Measurements from ENCODE around the gene CH25H.
"Not testable (repeated sequence)": the region's sequence is repeated elsewhere in the genome, so short reads cannot be mapped to it uniquely, and the experiment has no call there.

The CH25H gene

DNA sequence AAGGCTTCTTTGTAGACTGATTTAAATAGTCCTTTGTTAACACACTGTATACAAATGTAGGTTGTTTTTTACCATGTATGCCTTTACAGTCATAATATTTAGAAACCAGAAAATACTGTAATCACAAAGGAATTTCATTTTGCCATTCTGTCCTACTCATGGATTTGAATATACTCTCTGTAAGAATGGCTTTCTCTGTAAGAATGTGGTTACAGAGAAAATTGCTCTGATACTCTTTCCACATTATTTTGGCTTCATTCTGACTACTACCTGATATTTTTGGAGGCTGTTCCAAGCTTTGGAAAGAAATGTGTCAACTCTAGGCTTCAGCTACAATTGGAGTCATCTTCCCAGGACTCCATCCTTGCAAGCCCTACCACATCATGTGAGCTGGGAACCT lies 23.5 kb downstream of the CH25H start:
- TF ChIP-seq, protein P1, sequence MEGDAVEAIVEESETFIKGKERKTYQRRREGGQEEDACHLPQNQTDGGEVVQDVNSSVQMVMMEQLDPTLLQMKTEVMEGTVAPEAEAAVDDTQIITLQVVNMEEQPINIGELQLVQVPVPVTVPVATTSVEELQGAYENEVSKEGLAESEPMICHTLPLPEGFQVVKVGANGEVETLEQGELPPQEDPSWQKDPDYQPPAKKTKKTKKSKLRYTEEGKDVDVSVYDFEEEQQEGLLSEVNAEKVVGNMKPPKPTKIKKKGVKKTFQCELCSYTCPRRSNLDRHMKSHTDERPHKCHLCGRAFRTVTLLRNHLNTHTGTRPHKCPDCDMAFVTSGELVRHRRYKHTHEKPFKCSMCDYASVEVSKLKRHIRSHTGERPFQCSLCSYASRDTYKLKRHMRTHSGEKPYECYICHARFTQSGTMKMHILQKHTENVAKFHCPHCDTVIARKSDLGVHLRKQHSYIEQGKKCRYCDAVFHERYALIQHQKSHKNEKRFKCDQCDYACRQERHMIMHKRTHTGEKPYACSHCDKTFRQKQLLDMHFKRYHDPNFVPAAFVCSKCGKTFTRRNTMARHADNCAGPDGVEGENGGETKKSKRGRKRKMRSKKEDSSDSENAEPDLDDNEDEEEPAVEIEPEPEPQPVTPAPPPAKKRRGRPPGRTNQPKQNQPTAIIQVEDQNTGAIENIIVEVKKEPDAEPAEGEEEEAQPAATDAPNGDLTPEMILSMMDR (IDR thresholded peaks at IDR 0.05; ENCODE audit: low read depth, low read length), result no peak
- in situ Hi-C loops (cut with HindIII; ENCODE audit: low sequenced_read_pairs), result no loop called here
- peak; percentile 31 for DNase-seq (ENCODE audit: low read depth, low spot score)
- H3K4me3 ChIP-seq (ENCODE audit: low read depth, low read length), result no peak overlapping the region

DNA sequence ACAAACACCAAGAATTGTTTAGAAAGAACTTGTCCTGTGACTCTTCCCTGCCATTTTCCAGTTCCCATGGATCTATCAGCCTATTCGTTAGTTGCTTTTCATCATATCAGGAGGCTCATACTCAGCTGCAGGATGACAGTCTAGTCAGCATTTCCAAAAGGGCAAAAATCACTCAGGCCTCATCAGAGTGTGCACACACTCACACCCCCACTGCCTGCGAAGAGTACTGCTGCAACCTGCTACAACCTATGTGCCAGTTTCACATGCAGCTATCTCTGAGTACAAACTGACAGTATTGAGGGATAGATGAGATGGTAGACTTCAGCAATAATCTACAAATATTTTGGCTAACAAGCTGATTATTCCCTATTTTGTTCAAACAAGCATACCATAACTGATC lies 24.2 kb downstream of the CH25H start:
- no peak for DNase-seq (ENCODE audit: low read depth, low spot score)
- TF ChIP-seq, protein P1 (IDR thresholded peaks at IDR 0.05; ENCODE audit: low read depth, low read length), result no peak
- in situ Hi-C loops (cut with HindIII; ENCODE audit: low sequenced_read_pairs), result no loop called here

DNA sequence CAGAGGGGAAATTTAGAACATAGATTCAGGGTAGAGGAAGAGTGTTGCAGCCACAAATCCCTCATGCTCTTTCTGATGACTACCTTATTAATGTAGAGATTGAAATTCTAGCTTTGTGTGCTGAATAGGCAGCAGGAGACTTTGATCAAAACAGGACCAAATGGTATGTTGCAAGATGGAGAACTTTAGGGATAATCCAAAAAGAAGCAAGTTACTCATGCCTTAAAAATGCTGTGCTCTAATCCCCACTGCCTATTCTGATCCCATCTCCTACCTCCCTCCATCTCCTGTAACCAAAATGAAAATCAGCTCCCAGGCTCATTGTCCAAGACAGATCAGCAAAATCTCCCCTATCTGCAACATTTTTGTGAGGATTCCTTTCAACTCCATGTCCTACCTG lies 31.3 kb downstream of the CH25H start:
- in situ Hi-C loops (cut with HindIII; ENCODE audit: low sequenced_read_pairs), result no loop called here
- DNase-seq (ENCODE audit: low read depth, low spot score), result no peak
- TF ChIP-seq, protein P1 (IDR thresholded peaks at IDR 0.05; ENCODE audit: low read depth, low read length), result no peak
- H3K4me3 ChIP-seq (ENCODE audit: low read depth, low read length), result no peak overlapping the region

More for the DNA sequence above, 24.2 kb downstream of the CH25H start:
- no peak overlapping the region for H3K4me3 ChIP-seq (ENCODE audit: low read depth, low read length)

DNA sequence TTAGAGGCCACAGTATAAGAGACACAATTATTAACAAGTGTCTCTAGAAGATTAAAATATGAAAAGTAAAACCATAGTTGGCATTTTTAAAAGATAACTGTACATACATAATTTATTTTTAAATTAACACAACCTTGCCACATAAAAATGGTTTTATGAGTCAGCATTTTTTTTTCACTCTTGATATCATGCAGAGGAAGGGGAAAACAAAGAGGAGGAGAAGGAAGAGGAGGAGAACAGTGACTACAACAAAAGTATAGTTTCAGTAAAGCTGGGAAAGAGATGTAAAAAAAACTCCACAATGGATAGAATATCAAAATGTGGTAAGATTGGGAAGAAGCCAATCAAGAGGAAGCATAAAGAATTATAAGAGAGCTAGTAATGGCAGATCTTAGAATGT lies 34.0 kb downstream of the CH25H start:
- DNase-seq (ENCODE audit: low read depth, low spot score), result no peak
- in situ Hi-C loops (cut with HindIII; ENCODE audit: low sequenced_read_pairs), result no loop called here
- H3K4me3 ChIP-seq (ENCODE audit: low read depth, low read length), result no peak overlapping the region
- TF ChIP-seq, protein P1 (IDR thresholded peaks at IDR 0.05; ENCODE audit: low read depth, low read length), result no peak

DNA sequence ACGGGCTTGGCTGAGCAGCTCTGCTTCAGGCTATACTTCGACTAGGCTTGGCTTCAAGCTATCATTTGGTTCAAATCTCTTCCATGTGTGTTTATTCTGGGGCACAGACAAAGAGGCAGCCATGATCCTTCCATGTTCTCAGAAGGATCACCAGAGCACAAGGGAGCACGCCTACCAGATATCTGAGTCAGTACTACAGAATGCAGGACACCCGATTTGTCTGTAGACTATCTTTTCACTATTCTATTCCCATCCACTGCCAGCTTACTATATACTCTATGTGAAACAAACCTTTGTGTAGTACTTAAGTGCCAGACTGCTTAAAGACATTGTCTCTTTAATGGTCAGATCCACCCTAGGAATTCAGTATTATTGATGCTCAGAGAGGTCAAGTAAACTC lies 35.1 kb downstream of the CH25H start:
- H3K4me3 ChIP-seq (ENCODE audit: low read depth, low read length), result no peak overlapping the region
- TF ChIP-seq, protein P1 (IDR thresholded peaks at IDR 0.05; ENCODE audit: low read depth, low read length), result no peak
- DNase-seq (ENCODE audit: low read depth, low spot score), result no peak
- in situ Hi-C loops (cut with HindIII; ENCODE audit: low sequenced_read_pairs), result no loop called here

DNA sequence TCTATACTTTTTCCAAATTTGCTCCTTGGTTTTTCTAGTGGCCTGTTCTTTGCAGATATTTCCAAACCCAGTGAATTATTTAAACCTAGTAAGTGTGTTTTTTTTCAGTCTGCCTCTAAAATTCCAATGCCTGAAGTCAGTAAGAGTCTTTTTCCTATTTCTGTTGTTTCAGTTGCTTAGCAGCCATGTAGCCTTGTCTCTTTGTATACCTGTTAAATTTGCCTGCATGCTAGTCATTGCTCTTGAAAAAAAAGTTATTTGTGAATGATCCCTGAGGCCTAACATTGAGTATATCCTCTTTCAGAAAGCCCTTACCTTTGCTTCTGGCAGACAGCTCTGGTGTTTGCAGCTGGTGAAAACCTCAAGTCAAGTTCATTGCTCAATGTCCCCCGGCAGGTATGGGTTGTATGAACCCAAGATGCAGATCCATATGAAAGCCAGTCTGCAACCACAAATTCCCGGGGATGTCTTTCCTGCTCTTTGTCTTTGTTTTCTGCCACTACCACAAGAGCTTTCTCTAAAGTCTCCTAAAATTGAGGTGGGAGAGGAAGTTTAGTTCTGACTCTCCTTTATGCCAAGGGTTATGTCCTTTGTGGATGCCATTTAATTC lies 35.7 kb downstream of the CH25H start:
- TF ChIP-seq, protein P1 (IDR thresholded peaks at IDR 0.05; ENCODE audit: low read depth, low read length), result no peak
- in situ Hi-C loops (cut with HindIII; ENCODE audit: low sequenced_read_pairs), result no loop called here
- DNase-seq (ENCODE audit: low read depth, low spot score), result no peak
- no peak overlapping the region for H3K4me3 ChIP-seq (ENCODE audit: low read depth, low read length)

DNA sequence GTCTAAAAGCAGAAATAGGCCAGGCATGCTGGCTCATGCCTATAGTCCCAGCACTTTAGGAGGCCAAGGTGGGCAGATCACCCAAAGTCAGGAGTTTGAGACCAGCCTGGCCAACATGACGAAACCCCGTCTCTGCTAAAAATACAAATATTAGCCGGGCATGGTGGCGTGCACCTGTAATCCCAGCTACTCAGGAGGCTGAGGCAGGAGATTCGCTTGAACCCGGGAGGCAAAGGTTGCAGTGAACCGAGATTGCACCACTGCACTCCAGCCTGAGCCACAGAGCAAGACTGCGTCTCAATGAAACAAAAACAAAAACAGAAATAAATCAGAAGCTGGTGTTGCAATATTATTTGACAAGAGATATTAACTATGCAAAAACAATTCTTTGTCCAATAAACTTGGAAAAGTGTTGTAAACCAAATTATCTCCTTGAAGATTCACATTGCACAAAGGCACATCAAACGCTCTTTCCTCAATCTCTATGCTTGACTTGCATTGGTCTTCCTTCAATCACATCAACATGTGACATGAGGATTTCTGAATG lies 38.7 kb downstream of the CH25H start:
- H3K4me3 ChIP-seq (ENCODE audit: low read depth, low read length), result not testable (repeated sequence)

More for the DNA sequence above, 38.7 kb downstream of the CH25H start:
- in situ Hi-C loops (cut with HindIII; ENCODE audit: low sequenced_read_pairs); DNase-seq (ENCODE audit: low read depth, low spot score): not testable (repeated sequence)

Measured in astrocyte of the spinal cord (primary cell).